ENCODE data around the gene EBF4.

DNA sequence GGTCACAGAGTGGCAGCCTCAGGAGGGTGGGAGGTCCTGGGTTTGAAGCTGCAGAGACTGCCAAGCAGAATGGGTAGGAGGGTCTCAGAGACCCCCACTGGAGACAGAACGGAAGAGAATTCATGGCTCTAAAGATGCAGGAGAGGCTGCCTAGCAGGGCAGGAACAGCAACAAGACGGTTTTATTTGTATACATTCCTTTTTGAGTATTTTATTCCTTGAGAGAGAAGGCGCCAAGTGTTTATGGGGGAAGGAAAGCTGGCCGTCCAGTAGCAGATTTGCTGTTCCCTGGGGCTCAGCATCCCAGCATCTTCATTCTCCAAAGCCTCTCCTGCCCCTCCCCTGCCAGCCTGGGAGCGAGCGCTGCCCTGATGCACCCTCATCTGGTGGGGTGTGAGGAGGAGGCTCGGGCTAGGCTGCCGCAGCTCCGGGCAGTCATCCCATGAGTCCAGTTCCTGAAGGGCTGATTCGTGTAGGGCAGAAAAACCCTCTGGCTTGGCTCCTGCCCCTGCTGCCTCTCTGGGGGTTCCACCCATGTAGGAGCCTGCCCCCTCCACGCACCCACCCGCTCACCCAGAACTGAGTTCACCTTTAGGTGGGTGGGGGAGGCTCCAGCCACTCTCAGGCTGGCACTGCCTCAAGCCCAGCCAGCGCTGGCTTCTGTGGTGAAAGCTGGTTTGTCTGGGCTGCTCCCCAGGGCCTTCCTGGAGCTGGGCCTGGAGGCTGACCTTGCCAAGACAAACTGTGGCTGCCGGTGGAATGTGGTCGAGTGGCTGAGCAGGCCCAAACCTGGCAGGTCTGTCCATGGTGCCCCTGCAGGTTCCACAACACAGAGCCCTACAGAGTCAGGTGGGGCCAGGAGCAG is 75.4 kb downstream of the EBF4 start:
- TF ChIP-seq, protein P1, sequence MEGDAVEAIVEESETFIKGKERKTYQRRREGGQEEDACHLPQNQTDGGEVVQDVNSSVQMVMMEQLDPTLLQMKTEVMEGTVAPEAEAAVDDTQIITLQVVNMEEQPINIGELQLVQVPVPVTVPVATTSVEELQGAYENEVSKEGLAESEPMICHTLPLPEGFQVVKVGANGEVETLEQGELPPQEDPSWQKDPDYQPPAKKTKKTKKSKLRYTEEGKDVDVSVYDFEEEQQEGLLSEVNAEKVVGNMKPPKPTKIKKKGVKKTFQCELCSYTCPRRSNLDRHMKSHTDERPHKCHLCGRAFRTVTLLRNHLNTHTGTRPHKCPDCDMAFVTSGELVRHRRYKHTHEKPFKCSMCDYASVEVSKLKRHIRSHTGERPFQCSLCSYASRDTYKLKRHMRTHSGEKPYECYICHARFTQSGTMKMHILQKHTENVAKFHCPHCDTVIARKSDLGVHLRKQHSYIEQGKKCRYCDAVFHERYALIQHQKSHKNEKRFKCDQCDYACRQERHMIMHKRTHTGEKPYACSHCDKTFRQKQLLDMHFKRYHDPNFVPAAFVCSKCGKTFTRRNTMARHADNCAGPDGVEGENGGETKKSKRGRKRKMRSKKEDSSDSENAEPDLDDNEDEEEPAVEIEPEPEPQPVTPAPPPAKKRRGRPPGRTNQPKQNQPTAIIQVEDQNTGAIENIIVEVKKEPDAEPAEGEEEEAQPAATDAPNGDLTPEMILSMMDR (IDR thresholded peaks at IDR 0.05) = no peak
- no peak for TF ChIP-seq POLR2A (IDR thresholded peaks at IDR 0.05)
